Keratinocyte (primary cell): ENCODE data around the gene MC5R. TPM values are rescaled to one million over a fixed set of nuclear protein-coding genes. Genes with fewer than 3 reads are reported as not detected.
A peak's percentile ranks its signal among the peaks of the same experiment; 100 is the strongest.

ENCODE experiments used
- DNase-seq: peaks from one replicate; pipeline ENCODE4 v3.0.0-alpha.2; 2011; ENCODE audit warnings: low read depth, missing footprints, low spot score
- FAIRE-seq: peaks from 2 replicates; lab custom pipeline; 2011; peaks lifted over from hg19 to GRCh38; lab: Jason Lieb, UNC
- H2AFZ ChIP-seq: 2 replicates; pipeline ENCODE4 v1.6.0; 2012; ENCODE audit warnings: low read length, control low read depth, inconsistent platforms; ENCODE audit not compliant: control insufficient read depth
- H3K27ac ChIP-seq: 2 replicates; pipeline ENCODE4 v1.5.1; 2011; ENCODE audit warnings: low read length; ENCODE audit not compliant: control insufficient read depth, insufficient read depth
- H3K27me3 ChIP-seq: 3 replicates; pipeline ENCODE4 v1.6.0; 2011; ENCODE audit warnings: low read length; ENCODE audit not compliant: control insufficient read depth, insufficient read depth; ENCODE audit errors: extremely low read depth
- H3K36me3 ChIP-seq, 2 experiments: 2 replicates in 1 of 2; 3 replicates in 1 of 2; pipeline ENCODE4 v1.5.1; 2011; ENCODE audit warnings: low read length in 2 of 2, mild to moderate bottlenecking in 1 of 2; ENCODE audit not compliant: control insufficient read depth in 2 of 2, insufficient read depth in 2 of 2; ENCODE audit errors: extremely low read depth in 1 of 2
- H3K4me1 ChIP-seq: 3 replicates; pipeline ENCODE4 v1.5.1; 2011; ENCODE audit warnings: low read length; ENCODE audit not compliant: control insufficient read depth, insufficient read depth; ENCODE audit errors: extremely low read depth
- H3K4me2 ChIP-seq: 3 replicates; pipeline ENCODE4 v1.6.0; 2011; ENCODE audit warnings: low read depth, low read length; ENCODE audit not compliant: control insufficient read depth, insufficient read depth; ENCODE audit errors: extremely low read depth
- H3K4me3 ChIP-seq, 3 experiments: fragments of 200-600 bp in 1 of 3; sonication (generic) in 1 of 3; 2 replicates in 2 of 3; 3 replicates in 1 of 3; pipeline ENCODE4 v1.5.1; 2011 to 2016; ENCODE audit warnings: low read length in 3 of 3, mild to moderate bottlenecking in 3 of 3, control low read depth in 2 of 3, inconsistent platforms in 1 of 3, low read depth in 1 of 3, mixed read lengths in 1 of 3, mixed run types in 1 of 3, moderate library complexity in 1 of 3; ENCODE audit not compliant: control insufficient read depth in 2 of 3, insufficient read depth in 2 of 3; ENCODE audit errors: extremely low read depth in 1 of 3
- H3K79me2 ChIP-seq: 2 replicates; pipeline ENCODE4 v1.6.0; 2012; ENCODE audit warnings: low read length; ENCODE audit not compliant: control insufficient read depth, insufficient read depth
- H3K9ac ChIP-seq: 3 replicates; pipeline ENCODE4 v1.6.0; 2011; ENCODE audit warnings: low read length; ENCODE audit not compliant: control insufficient read depth, insufficient read depth; ENCODE audit errors: extremely low read depth
- H3K9me1 ChIP-seq: 3 replicates; pipeline ENCODE4 v1.6.0; 2011; ENCODE audit warnings: low read length; ENCODE audit not compliant: control insufficient read depth, insufficient read depth; ENCODE audit errors: extremely low read depth
- H3K9me3 ChIP-seq: 2 replicates; pipeline ENCODE4 v1.5.1; 2012; ENCODE audit warnings: low read depth, low read length; ENCODE audit not compliant: control insufficient read depth
- H4K20me1 ChIP-seq: 3 replicates; pipeline ENCODE4 v1.6.0; 2011; ENCODE audit warnings: low read length; ENCODE audit not compliant: control insufficient read depth, insufficient read depth; ENCODE audit errors: extremely low read depth
- EZH2 ChIP-seq: IDR thresholded peaks from one replicate; pipeline ENCODE4 v1.6.1; 2012; ENCODE audit warnings: inconsistent platforms, mild to moderate bottlenecking, low read length, moderate library complexity
- dilution Hi-C: fragments of 300-500 bp; cut with MboI; formaldehyde crosslinking; loops from one replicate; pipeline ENCODE4 v1.7.0; 2020; ENCODE audit warnings: low sequenced_read_pairs; ENCODE audit not compliant: extremely low pct_ligation_motif_present
- polyA plus RNA-seq, 5 experiments: library from polyadenylated mRNA; depleted of rRNA in 3 of 5; stranded (reverse) in 3 of 5; stranded (forward) in 1 of 5; unstranded in 1 of 5; fragments of >200 nt; gene quantifications; 1 replicate in 1 of 5; 2 replicates in 3 of 5; 3 replicates in 1 of 5; pipeline versions ENCODE4 v1.2.1 to v1.2.3, GENCODE V29; 2011 to 2012; ENCODE audit warnings: missing spikeins in 2 of 5, low read depth in 1 of 5, low replicate concordance in 1 of 5
- TF ChIP-seq, protein P1 (sequence below), 3 experiments: IDR thresholded peaks in 1 of 3; conservative IDR thresholded peaks in 1 of 3; optimal IDR thresholded peaks in 1 of 3; 2 replicates in 2 of 3; 3 replicates in 1 of 3; pipeline versions ENCODE3 to v1.5.1; 2011; ENCODE audit warnings: low read length in 3 of 3, mild to moderate bottlenecking in 3 of 3, moderate library complexity in 2 of 3, control low read depth in 1 of 3, inconsistent platforms in 1 of 3; ENCODE audit not compliant: insufficient read depth in 2 of 3; ENCODE audit errors: extremely low read depth in 1 of 3

The MC5R gene
- polyA plus RNA-seq, 1 donor (not counting 4 experiments of a cell fraction or from before 2014, with no cell fraction given): not detected

- TF ChIP-seq, protein P1, sequence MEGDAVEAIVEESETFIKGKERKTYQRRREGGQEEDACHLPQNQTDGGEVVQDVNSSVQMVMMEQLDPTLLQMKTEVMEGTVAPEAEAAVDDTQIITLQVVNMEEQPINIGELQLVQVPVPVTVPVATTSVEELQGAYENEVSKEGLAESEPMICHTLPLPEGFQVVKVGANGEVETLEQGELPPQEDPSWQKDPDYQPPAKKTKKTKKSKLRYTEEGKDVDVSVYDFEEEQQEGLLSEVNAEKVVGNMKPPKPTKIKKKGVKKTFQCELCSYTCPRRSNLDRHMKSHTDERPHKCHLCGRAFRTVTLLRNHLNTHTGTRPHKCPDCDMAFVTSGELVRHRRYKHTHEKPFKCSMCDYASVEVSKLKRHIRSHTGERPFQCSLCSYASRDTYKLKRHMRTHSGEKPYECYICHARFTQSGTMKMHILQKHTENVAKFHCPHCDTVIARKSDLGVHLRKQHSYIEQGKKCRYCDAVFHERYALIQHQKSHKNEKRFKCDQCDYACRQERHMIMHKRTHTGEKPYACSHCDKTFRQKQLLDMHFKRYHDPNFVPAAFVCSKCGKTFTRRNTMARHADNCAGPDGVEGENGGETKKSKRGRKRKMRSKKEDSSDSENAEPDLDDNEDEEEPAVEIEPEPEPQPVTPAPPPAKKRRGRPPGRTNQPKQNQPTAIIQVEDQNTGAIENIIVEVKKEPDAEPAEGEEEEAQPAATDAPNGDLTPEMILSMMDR (optimal IDR thresholded peaks at IDR 0.05 in 1 of 3, IDR thresholded peaks at IDR 0.05 in 1 of 3, conservative IDR thresholded peaks at IDR 0.05 in 1 of 3; ENCODE audit: extremely low read depth in 1 of 3, insufficient read depth in 2 of 3, low read length in 3 of 3): no peak
- no peak for TF ChIP-seq EZH2
- H3K27me3 ChIP-seq: no peaks in the 10 kb centered on the region
- H3K4me1 ChIP-seq: peaks cover 4% of the 10 kb centered on the region
- H3K9ac ChIP-seq: no peak overlapping the region
- no peak overlapping the region for H3K4me3 ChIP-seq
- H3K4me2 ChIP-seq: no peak overlapping the region
- no peaks in the 10 kb centered on the region for H3K9me3 ChIP-seq
- FAIRE-seq: peak; percentile 86
- no peaks in the 10 kb centered on the region for H3K36me3 ChIP-seq
- dilution Hi-C loops: no loop called here
- H2AFZ ChIP-seq: peak overlapping the region; percentile 60
- no peaks in the 10 kb centered on the region for H3K79me2 ChIP-seq
- H3K9me1 ChIP-seq: no peaks in the 10 kb centered on the region
- no peaks in the 10 kb centered on the region for H4K20me1 ChIP-seq
- no peak overlapping the region for H3K27ac ChIP-seq
- DNase-seq: peak; percentile 21
Observed at GRCh38 chr18:13791181-13791580, 32.8 kb upstream of the MC5R start.

GRCh38 chr18:13793819-13794218 is 30.1 kb upstream of the MC5R start:
- H3K36me3 ChIP-seq: no peaks in the 10 kb centered on the region
- no peak overlapping the region for H3K4me2 ChIP-seq
- H3K4me3 ChIP-seq: no peak overlapping the region
- peaks cover 21% of the 10 kb centered on the region for H3K4me1 ChIP-seq
- no peaks in the 10 kb centered on the region for H3K9me3 ChIP-seq
- H3K9me1 ChIP-seq: no peaks in the 10 kb centered on the region
- dilution Hi-C loops: no loop called here
- no peaks in the 10 kb centered on the region for H3K27me3 ChIP-seq
- no peaks in the 10 kb centered on the region for H4K20me1 ChIP-seq
- H2AFZ ChIP-seq: no peak overlapping the region
- TF ChIP-seq EZH2: no peak
- TF ChIP-seq, protein P1 (optimal IDR thresholded peaks at IDR 0.05 in 1 of 3, IDR thresholded peaks at IDR 0.05 in 1 of 3, conservative IDR thresholded peaks at IDR 0.05 in 1 of 3; ENCODE audit: extremely low read depth in 1 of 3, insufficient read depth in 2 of 3, low read length in 3 of 3): no peak
- no peak for DNase-seq
- H3K27ac ChIP-seq: no peak overlapping the region
- H3K79me2 ChIP-seq: no peaks in the 10 kb centered on the region
- FAIRE-seq: no peak
- H3K9ac ChIP-seq: no peak overlapping the region
